Activated CD8-positive, alpha-beta memory T cell treated with anti-CD3 and anti-CD28 coated beads, Interleukin-2, amount 10 ng/mL, durations not matched to agents 7 days and 5 days (primary cell): ENCODE data around the gene SLC17A2. TPM values are rescaled to one million over a fixed set of nuclear protein-coding genes. Genes with fewer than 3 reads are reported as not detected.
A peak's percentile ranks its signal among the peaks of the same experiment; 100 is the strongest.
"Not testable (repeated sequence)": the region's sequence is repeated elsewhere in the genome, so short reads cannot be mapped to it uniquely, and the experiment has no call there.

Experiments used
- ATAC-seq: fragments of 150-1000 bp; cut with Tn5 transposase; one replicate; pipeline ENCODE4 v1.10.0; 2021; ENCODE audit warnings: moderate library complexity
- CTCF ChIA-PET: fragments of 350-600 bp; sonication (Branson Sonifier 250); formaldehyde crosslinking; loops from one replicate; lab custom pipeline; 2021; ENCODE audit warnings: antibody characterized with exemption; lab: Charles Lee
- DNase-seq: peaks from one replicate; pipeline ENCODE4 v3.0.0-alpha.2; 2020
- H3K27ac Mint-ChIP-seq: one replicate; pipeline ENCODE4 v1.8.0; 2021; ENCODE audit warnings: mild to moderate bottlenecking, mixed read lengths
- H3K27me3 Mint-ChIP-seq: one replicate; pipeline ENCODE4 v1.8.0; 2021; ENCODE audit warnings: mixed read lengths
- H3K36me3 Mint-ChIP-seq: one replicate; pipeline ENCODE4 v1.8.0; 2021; ENCODE audit warnings: mild to moderate bottlenecking, mixed read lengths
- H3K4me1 Mint-ChIP-seq: one replicate; pipeline ENCODE4 v1.8.0; 2021; ENCODE audit warnings: mixed read lengths
- H3K4me3 Mint-ChIP-seq: one replicate; pipeline ENCODE4 v1.8.0; 2021; ENCODE audit warnings: mild to moderate bottlenecking, moderate library complexity, mixed read lengths
- H3K9me3 Mint-ChIP-seq: one replicate; pipeline ENCODE4 v1.8.0; 2022; ENCODE audit warnings: low read depth, mixed read lengths
- total RNA-seq, 2 experiments: library from RNA; stranded (reverse); gene quantifications; one replicate each; pipeline ENCODE4 v1.2.3, GENCODE V29; 2021

Gene SLC17A2
- total RNA-seq, 2 experiments from 2014 or later = not detected

GRCh38 chr6:25945738-25946137 is 15.2 kb upstream of the SLC17A2 start:
- H3K27me3 Mint-ChIP-seq, H3K4me3 Mint-ChIP-seq: not testable (repeated sequence)
- CTCF ChIA-PET = interaction anchor here (1.1 kb wide), 1 partner anchor 47 kb away, joined by 5 read pairs; no protein-coding TSS in a partner anchor

DNA sequence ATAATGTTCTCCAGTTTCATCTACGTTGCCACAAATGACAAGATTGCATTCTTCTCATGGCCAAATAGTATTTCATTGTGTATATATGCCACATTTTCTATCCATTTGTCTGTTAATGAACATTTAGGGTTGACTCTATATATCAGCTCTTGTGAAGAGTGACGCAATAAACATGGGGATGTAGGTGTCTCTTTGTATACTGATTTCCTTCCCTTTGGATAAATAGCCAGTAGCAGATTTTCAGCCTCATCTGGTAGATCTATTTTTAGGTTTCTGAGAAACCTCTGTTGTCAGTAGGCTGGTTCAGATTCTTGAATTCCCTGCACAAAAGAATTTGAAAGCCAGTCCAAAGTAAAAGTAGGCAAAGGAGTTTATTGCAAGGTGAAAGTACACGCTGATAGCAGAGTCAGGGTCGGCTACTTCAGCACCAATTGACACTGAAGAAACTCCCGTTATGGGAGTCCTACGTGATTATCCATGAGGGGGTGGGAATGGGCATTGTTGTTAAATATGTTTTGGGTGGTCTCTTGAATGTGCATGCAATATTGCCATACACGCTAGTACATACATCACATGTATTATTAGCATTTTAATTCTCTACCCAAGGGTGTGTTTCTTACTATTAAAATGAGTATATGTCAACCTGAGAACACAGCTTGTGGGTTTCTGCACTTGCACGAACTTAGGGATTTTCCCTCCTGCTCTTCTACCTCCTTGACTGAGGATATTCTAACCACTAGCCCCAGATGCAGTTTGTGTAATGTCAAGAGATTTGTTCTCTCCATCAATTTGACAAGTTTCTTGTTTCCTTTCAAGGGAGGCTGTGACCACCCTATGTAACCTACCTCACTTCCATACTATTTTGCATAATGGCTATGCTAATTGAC is 14.4 kb upstream of the SLC17A2 start:
- Mint-ChIP-seq H3K27me3 (peaks cover under 1% of the 10 kb centered on the region), H3K9me3 (no peaks in the 10 kb centered on the region), H3K36me3 (peaks cover 8% of the 10 kb centered on the region), H3K4me3 (no peak overlapping the region), H3K4me1 (peaks cover 22% of the 10 kb centered on the region), H3K27ac (no peak overlapping the region)
- ATAC-seq (peak; percentile 78), DNase-seq (peak; percentile 58)
- CTCF ChIA-PET = interaction anchor here (0.5 to 1.5 kb wide), 6 partner anchors 12 to 721 kb away, joined by 3 to 6 read pairs (median 4); no protein-coding TSS in a partner anchor

More at GRCh38 chr6:25945738-25946137, 15.2 kb upstream of the SLC17A2 start:
- not testable (repeated sequence) for H3K9me3 Mint-ChIP-seq, H3K36me3 Mint-ChIP-seq, ATAC-seq, H3K27ac Mint-ChIP-seq, DNase-seq
- peaks cover 21% of the 10 kb centered on the region for H3K4me1 Mint-ChIP-seq

GRCh38 chr6:25943887-25944286 is 13.4 kb upstream of the SLC17A2 start:
- no peak overlapping the region for H3K27ac Mint-ChIP-seq
- H3K27me3 Mint-ChIP-seq = no peaks in the 10 kb centered on the region
- H3K36me3 Mint-ChIP-seq = peaks cover 8% of the 10 kb centered on the region
- no peaks in the 10 kb centered on the region for H3K9me3 Mint-ChIP-seq
- no peak overlapping the region for H3K4me3 Mint-ChIP-seq
- H3K4me1 Mint-ChIP-seq = peaks cover 22% of the 10 kb centered on the region
- ATAC-seq (no peak), DNase-seq (no peak)
- CTCF ChIA-PET = interaction anchor here (0.8 to 1.5 kb wide), 3 partner anchors 23 to 720 kb away, joined by 3 to 6 read pairs (median 4); no protein-coding TSS in a partner anchor

GRCh38 chr6:25942561-25943147 is 12.2 kb upstream of the SLC17A2 start:
- Mint-ChIP-seq H3K36me3 (peaks cover 8% of the 10 kb centered on the region), H3K27ac (no peak overlapping the region), H3K9me3 (no peaks in the 10 kb centered on the region), H3K27me3 (no peaks in the 10 kb centered on the region), H3K4me3 (no peak overlapping the region), H3K4me1 (peaks cover 22% of the 10 kb centered on the region)
- CTCF ChIA-PET = interaction anchor here (0.7 to 1.5 kb wide), 5 partner anchors 9 to 50 kb away, joined by 3 to 4 read pairs (median 4); no protein-coding TSS in a partner anchor
- ATAC-seq (no peak), DNase-seq (no peak)

- DNase-seq (no peak), ATAC-seq (no peak)
- H3K4me1 Mint-ChIP-seq = peaks cover 2% of the 10 kb centered on the region
- no peak overlapping the region for H3K4me3 Mint-ChIP-seq
- H3K27me3 Mint-ChIP-seq = peaks cover under 1% of the 10 kb centered on the region
- H3K9me3 Mint-ChIP-seq = no peaks in the 10 kb centered on the region
- H3K27ac Mint-ChIP-seq = no peak overlapping the region
- no peaks in the 10 kb centered on the region for H3K36me3 Mint-ChIP-seq
- CTCF ChIA-PET = no interaction called here
Measured at GRCh38 chr6:25939593-25939992, 9.1 kb upstream of the SLC17A2 start.

DNA sequence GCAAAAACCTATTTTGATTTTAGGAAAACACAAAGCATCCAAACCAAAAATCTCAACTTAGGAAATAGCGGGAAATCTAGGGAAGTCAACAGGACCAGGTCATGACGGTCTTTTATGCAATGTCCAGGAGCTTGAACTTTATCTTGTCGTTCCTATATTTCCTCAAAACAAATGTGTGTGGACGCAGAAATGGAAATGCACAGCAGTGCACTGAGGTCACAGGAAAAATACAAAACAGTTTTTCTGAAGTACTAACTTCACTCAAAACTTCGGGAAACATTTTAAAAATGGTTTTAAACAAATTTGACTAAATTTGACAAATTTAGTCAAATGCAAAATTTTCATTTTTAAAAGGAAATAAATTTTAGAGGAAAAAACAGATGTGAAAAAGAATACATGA is 5.5 kb upstream of the SLC17A2 start:
- DNase-seq (no peak), ATAC-seq (no peak)
- no peak overlapping the region for H3K27ac Mint-ChIP-seq
- H3K4me3 Mint-ChIP-seq = no peak overlapping the region
- no peaks in the 10 kb centered on the region for H3K9me3 Mint-ChIP-seq
- peaks cover 1% of the 10 kb centered on the region for H3K4me1 Mint-ChIP-seq
- H3K27me3 Mint-ChIP-seq = peaks cover 4% of the 10 kb centered on the region
- no peaks in the 10 kb centered on the region for H3K36me3 Mint-ChIP-seq
- CTCF ChIA-PET = no interaction called here

DNA sequence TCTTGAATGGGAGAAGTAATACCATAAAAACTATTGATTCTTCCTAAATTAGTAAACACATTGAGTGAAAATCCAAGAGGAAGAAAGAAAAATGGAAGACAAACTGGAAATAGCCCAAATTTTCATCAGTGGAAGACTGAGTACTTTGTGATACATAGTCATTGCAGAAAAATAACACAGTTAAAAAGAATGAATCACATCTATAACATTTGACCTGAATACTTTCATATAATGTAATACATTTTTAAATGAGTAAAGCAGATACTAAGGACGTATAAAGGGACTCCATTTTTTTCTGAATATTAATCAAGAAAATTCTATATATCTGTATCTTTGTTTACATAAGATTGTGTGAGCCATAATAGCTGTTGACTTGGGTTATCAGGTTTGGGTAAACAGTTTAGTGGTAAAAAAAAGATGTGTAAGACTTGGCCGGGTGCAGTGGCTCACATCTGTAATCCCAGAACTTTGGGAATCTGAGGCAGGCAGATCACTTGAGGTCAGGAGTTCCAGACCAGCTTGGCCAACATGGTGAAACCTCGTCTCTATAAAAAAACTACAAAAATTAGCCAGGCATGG is 4.3 kb upstream of the SLC17A2 start:
- H3K27me3 Mint-ChIP-seq = peaks cover 4% of the 10 kb centered on the region
- no peaks in the 10 kb centered on the region for H3K4me1 Mint-ChIP-seq
- DNase-seq = no peak
- no peak overlapping the region for H3K4me3 Mint-ChIP-seq
- ATAC-seq = no peak
- CTCF ChIA-PET = interaction anchor here (1.0 kb wide), 1 partner anchor 10 kb away, joined by 3 read pairs; no protein-coding TSS in a partner anchor
- no peak overlapping the region for H3K27ac Mint-ChIP-seq
- no peaks in the 10 kb centered on the region for H3K36me3 Mint-ChIP-seq
- H3K9me3 Mint-ChIP-seq = no peaks in the 10 kb centered on the region

GRCh38 chr6:25934156-25934555 is 3.7 kb upstream of the SLC17A2 start:
- Mint-ChIP-seq H3K27ac (no peak overlapping the region), H3K9me3 (no peaks in the 10 kb centered on the region), H3K36me3 (no peaks in the 10 kb centered on the region), H3K27me3 (peaks cover 4% of the 10 kb centered on the region), H3K4me3 (no peak overlapping the region), H3K4me1 (no peaks in the 10 kb centered on the region)
- CTCF ChIA-PET = interaction anchor here (1.3 kb wide), 1 partner anchor 8 kb away, joined by 4 read pairs; no protein-coding TSS in a partner anchor
- ATAC-seq (no peak), DNase-seq (no peak)

DNA sequence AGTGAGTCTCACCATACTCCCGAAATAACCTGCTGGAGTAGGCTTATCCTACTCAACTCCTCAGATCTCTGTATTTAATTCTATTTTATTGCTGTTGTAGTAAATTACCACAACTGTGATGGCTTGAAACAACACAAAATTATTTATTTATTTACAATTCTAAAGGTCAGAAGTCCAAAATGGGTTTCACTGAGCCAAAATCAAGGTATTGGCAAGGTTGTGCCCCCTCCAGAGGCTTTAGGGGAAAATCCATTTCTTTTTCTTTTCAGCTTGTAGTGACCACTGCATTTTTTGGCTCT is 869 bp upstream of the SLC17A2 start:
- H3K4me1 Mint-ChIP-seq = peaks cover 2% of the 10 kb centered on the region
- H3K9me3 Mint-ChIP-seq = no peaks in the 10 kb centered on the region
- peaks cover 4% of the 10 kb centered on the region for H3K27me3 Mint-ChIP-seq
- ATAC-seq (no peak), DNase-seq (no peak)
- no peak overlapping the region for H3K27ac Mint-ChIP-seq
- no peak overlapping the region for H3K4me3 Mint-ChIP-seq
- CTCF ChIA-PET = no interaction called here
- no peaks in the 10 kb centered on the region for H3K36me3 Mint-ChIP-seq

DNA sequence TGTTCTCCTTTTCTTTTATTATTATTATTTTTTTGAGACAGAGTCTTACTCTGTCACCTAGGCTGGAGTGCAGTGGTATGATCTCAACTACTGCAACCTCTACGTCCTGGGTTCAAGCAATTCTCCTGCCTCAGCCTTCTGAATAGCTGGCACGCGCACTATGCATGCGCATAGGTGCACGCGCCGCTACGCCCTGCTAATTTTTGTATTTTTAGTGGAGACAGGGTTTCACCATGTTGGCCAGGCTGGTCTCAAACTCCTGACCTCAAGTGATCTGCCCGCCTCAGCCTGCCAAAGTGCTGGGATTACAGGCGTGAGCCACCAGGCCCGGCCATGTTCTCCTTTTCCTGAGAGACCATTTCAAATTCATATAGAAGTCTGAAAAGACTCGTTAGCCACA is 706 bp downstream of the SLC17A2 start:
- not testable (repeated sequence) for H3K4me1 Mint-ChIP-seq

DNA sequence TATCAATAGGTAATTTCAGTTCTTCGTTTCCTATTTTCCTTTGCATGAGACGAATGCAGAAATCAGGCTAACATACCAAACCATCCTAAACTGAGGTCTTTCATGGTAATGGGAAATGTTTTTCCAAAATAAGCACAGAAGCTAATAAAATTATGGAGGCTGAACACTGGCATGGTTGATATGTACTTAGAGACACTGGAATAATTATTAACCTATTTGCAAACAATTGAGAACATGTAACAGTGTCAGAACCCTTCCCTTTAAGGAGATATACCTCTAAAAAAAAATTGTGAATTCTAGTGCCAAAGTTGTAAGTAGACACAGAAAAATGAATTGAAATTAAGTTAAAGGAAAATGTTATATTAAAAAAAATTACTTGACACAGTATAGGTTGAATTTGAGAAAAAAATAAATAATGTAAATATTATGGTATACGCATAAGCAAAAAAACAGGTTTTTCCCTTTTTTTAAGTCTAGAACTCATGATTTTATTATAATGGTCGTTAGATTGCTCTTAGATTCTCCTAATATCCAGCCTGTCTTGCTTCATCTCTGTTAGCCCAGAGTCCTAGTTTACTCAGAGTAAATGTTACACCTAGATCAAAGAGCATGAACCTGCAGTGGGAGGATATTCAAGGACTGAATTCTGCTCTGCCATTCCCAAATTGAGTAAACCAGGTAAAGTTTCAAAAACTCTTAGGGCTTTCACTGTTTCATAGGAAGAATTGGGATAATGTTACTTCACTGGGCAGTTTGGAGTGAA is 1.7 kb downstream of the SLC17A2 start:
- DNase-seq = no peak
- Mint-ChIP-seq H3K4me1 (peaks cover 2% of the 10 kb centered on the region), H3K27me3 (no peaks in the 10 kb centered on the region), H3K4me3 (no peak overlapping the region), H3K9me3 (no peaks in the 10 kb centered on the region), H3K36me3 (no peaks in the 10 kb centered on the region), H3K27ac (no peak overlapping the region)
- ATAC-seq = no peak
- CTCF ChIA-PET = no interaction called here

More for the DNA sequence above, 706 bp downstream of the SLC17A2 start:
- ATAC-seq, H3K4me3 Mint-ChIP-seq, H3K27me3 Mint-ChIP-seq, CTCF ChIA-PET, H3K9me3 Mint-ChIP-seq, H3K27ac Mint-ChIP-seq, H3K36me3 Mint-ChIP-seq, DNase-seq: not testable (repeated sequence)

DNA sequence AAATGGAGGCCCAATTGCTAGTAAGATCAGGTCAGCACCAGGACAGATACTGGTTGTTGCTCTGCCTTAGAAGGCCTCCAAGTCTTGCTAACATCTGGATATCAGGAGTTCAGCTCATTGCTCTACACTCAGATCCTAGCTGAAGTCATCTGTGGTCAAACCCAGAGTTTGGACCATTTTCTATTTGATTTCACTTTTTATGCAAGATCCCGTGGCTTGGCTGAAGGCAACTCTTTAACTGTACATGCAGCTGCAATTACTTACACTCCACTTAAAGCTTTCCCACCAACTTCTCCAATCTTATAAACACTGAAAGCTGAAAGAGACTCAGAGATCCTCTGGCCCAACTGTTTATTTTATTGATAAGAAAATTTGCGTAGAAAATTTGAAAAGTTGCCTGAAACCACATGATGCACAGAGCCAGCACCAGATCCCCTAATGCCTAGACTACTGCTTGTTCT is 2.7 kb downstream of the SLC17A2 start:
- Mint-ChIP-seq H3K4me1 (peaks cover 2% of the 10 kb centered on the region), H3K36me3 (no peaks in the 10 kb centered on the region), H3K4me3 (no peak overlapping the region), H3K27ac (no peak overlapping the region), H3K27me3 (no peaks in the 10 kb centered on the region), H3K9me3 (no peaks in the 10 kb centered on the region)
- ATAC-seq (no peak), DNase-seq (no peak)
- CTCF ChIA-PET = no interaction called here

- no peak overlapping the region for H3K4me3 Mint-ChIP-seq
- CTCF ChIA-PET = no interaction called here
- ATAC-seq = no peak
Measured at GRCh38 chr6:25927178-25927577, 3.3 kb downstream of the SLC17A2 start.

More at GRCh38 chr6:25927178-25927577, 3.3 kb downstream of the SLC17A2 start:
- no peak for DNase-seq
- Mint-ChIP-seq H3K4me1 (peaks cover 2% of the 10 kb centered on the region), H3K27me3 (no peaks in the 10 kb centered on the region), H3K36me3 (no peaks in the 10 kb centered on the region), H3K27ac (no peak overlapping the region), H3K9me3 (no peaks in the 10 kb centered on the region)
